IMR-90 (cell line): ENCODE results near the gene FMO5. TPM values are rescaled to one million over a fixed set of nuclear protein-coding genes. Genes with fewer than 3 reads are reported as not detected.

Experiments
- ATAC-seq: fragments of 200-7000 bp; cut with Tn5 transposase; 2 replicates; pipeline ENCODE4 v1.9.1; 2020; ENCODE audit warnings: low read depth, mild to moderate bottlenecking, moderate library complexity
- BruUV-seq: library from RNA; stranded (reverse); fragments of 400-500 nt; replicated peaks from 2 replicates; lab custom pipeline; 2021; lab: Mats Ljungman, UMichigan
- CTCF ChIA-PET: fragments of 300-600 bp; formaldehyde crosslinking; extraction: SDS; loops from one replicate; lab custom pipeline; 2021; ENCODE audit warnings: antibody characterized with exemption; lab: Yijun Ruan, JAX
- POLR2A ChIA-PET: fragments of 300-600 bp; sonication (Branson Sonifier 250); formaldehyde crosslinking; loops from one replicate; lab custom pipeline; 2022; ENCODE audit warnings: antibody characterized with exemption; ENCODE audit not compliant: unreplicated experiment; lab: Charles Lee
- DNase-seq: peaks from one replicate; pipeline ENCODE4 v3.0.0; 2013
- H2AFZ ChIP-seq: replicated peaks from 2 replicates; pipeline ENCODE3; 2013; ENCODE audit warnings: low read length, mild to moderate bottlenecking; ENCODE audit not compliant: poor library complexity
- H2AK5ac ChIP-seq: 2 replicates; pipeline ENCODE4 v1.6.1; 2013; ENCODE audit warnings: low read depth, low read length, inconsistent platforms
- H2AK9ac ChIP-seq: replicated peaks from 2 replicates; pipeline ENCODE3; 2013; ENCODE audit warnings: mild to moderate bottlenecking, low read depth, low read length, moderate library complexity; ENCODE audit not compliant: poor library complexity
- H2BK120ac ChIP-seq: 2 replicates; pipeline ENCODE4 v1.6.1; 2013; ENCODE audit warnings: low read depth, low read length, inconsistent platforms
- H2BK15ac ChIP-seq: 3 replicates; pipeline ENCODE4 v1.6.1; 2013; ENCODE audit warnings: low read depth, low read length, inconsistent platforms
- H2BK20ac ChIP-seq: 2 replicates; pipeline ENCODE4 v1.6.1; 2013; ENCODE audit warnings: low read depth, mild to moderate bottlenecking, inconsistent platforms, low read length, moderate library complexity
- H2BK5ac ChIP-seq: 2 replicates; pipeline ENCODE4 v1.6.1; 2013; ENCODE audit warnings: mild to moderate bottlenecking, low read depth, low read length, inconsistent platforms; ENCODE audit not compliant: poor library complexity, severe bottlenecking
- H3K14ac ChIP-seq: replicated peaks from 2 replicates; pipeline ENCODE4 v1.6.1; 2013; ENCODE audit warnings: low read depth, low read length, inconsistent platforms
- H3K18ac ChIP-seq: 2 replicates; pipeline ENCODE4 v1.6.1; 2013; ENCODE audit warnings: low read depth, low read length, control low read depth
- H3K23ac ChIP-seq: 2 replicates; pipeline ENCODE4 v1.6.1; 2013; ENCODE audit warnings: low read depth, low read length, inconsistent platforms
- H3K27ac ChIP-seq: 2 replicates; pipeline ENCODE4 v1.5.1; 2013; ENCODE audit warnings: mild to moderate bottlenecking, control low read depth, low read length; ENCODE audit not compliant: insufficient read depth
- H3K27me3 ChIP-seq: 2 replicates; pipeline ENCODE4 v1.6.1; 2013; ENCODE audit warnings: low read length; ENCODE audit not compliant: control insufficient read depth, insufficient read depth
- H3K36me3 ChIP-seq: 2 replicates; pipeline ENCODE4 v1.6.1; 2013; ENCODE audit warnings: low read length, mixed read lengths; ENCODE audit not compliant: control insufficient read depth, insufficient read depth
- H3K4ac ChIP-seq: 2 replicates; pipeline ENCODE4 v1.6.1; 2013; ENCODE audit warnings: low read depth, low read length, inconsistent platforms
- H3K4me1 ChIP-seq: 2 replicates; pipeline ENCODE4 v1.6.1; 2013; ENCODE audit warnings: low read length, mixed read lengths; ENCODE audit not compliant: control insufficient read depth, insufficient read depth
- H3K4me2 ChIP-seq: 2 replicates; pipeline ENCODE4 v1.6.1; 2013; ENCODE audit warnings: low read depth, mild to moderate bottlenecking, control low read depth, low read length, moderate library complexity
- H3K4me3 ChIP-seq: 2 replicates; pipeline ENCODE4 v1.5.1; 2013; ENCODE audit warnings: low read depth, mild to moderate bottlenecking, control low read depth, low read length, moderate library complexity; ENCODE audit not compliant: insufficient read depth
- H3K56ac ChIP-seq: 2 replicates; pipeline ENCODE4 v1.6.1; 2013; ENCODE audit warnings: low read length, inconsistent platforms; ENCODE audit not compliant: insufficient read depth; ENCODE audit errors: extremely low read depth
- H3K79me1 ChIP-seq, 2 experiments: 2 replicates each; pipeline ENCODE4 v1.6.1; 2013; ENCODE audit warnings: low read length in 2 of 2, inconsistent platforms in 1 of 2, low read depth in 1 of 2
- H3K9ac ChIP-seq: 2 replicates; pipeline ENCODE4 v1.6.1; 2013; ENCODE audit warnings: low read depth, low read length, control low read depth
- H3K9me1 ChIP-seq: 2 replicates; pipeline ENCODE4 v1.6.1; 2013; ENCODE audit warnings: low read length, inconsistent platforms; ENCODE audit not compliant: insufficient read depth
- H3K9me3 ChIP-seq: 2 replicates; pipeline ENCODE4 v1.6.1; 2013; ENCODE audit warnings: low read length; ENCODE audit not compliant: control insufficient read depth, insufficient read depth
- H4K20me1 ChIP-seq: 2 replicates; pipeline ENCODE4 v1.6.1; 2013; ENCODE audit warnings: low read length, inconsistent platforms; ENCODE audit not compliant: insufficient read depth
- H4K5ac ChIP-seq: 2 replicates; pipeline ENCODE4 v1.6.1; 2013; ENCODE audit warnings: mild to moderate bottlenecking, low read depth, low read length, control low read depth
- H4K8ac ChIP-seq, 2 experiments: 2 replicates each; pipeline ENCODE4 v1.6.1; 2013; ENCODE audit warnings: low read depth in 2 of 2, low read length in 2 of 2, control low read depth in 1 of 2, inconsistent platforms in 1 of 2
- H4K91ac ChIP-seq: 2 replicates; pipeline ENCODE4 v1.6.1; 2013; ENCODE audit warnings: low read depth, low read length, inconsistent platforms; ENCODE audit not compliant: insufficient read depth
- BHLHE40 ChIP-seq: fragments of 150-350 bp; IDR thresholded peaks from 2 replicates; pipeline ENCODE4 v1.6.1; 2016; ENCODE audit warnings: mild to moderate bottlenecking, low read depth, low read length
- CEBPB ChIP-seq: IDR thresholded peaks from 2 replicates; pipeline ENCODE4 v1.6.1; 2012; ENCODE audit warnings: low read depth, low read length, improper control_type of control experiment
- FOS ChIP-seq: fragments of 150-350 bp; IDR thresholded peaks from 2 replicates; pipeline ENCODE4 v1.6.1; 2016; ENCODE audit warnings: low read depth, low read length
- MAZ ChIP-seq: IDR thresholded peaks from 2 replicates; pipeline ENCODE4 v1.6.1; 2012; ENCODE audit warnings: low read depth, mild to moderate bottlenecking, low read length, improper control_type of control experiment, moderate library complexity, borderline replicate concordance
- MXI1 ChIP-seq: IDR thresholded peaks from 2 replicates; pipeline ENCODE4 v1.6.1; 2012; ENCODE audit warnings: low read depth, mild to moderate bottlenecking, low read length, moderate library complexity, borderline replicate concordance
- RAD21 ChIP-seq: IDR thresholded peaks from 2 replicates; pipeline ENCODE4 v1.6.1; 2012; ENCODE audit warnings: low read length, improper control_type of control experiment
- RCOR1 ChIP-seq: IDR thresholded peaks from 2 replicates; pipeline ENCODE4 v1.6.1; 2012; ENCODE audit warnings: mild to moderate bottlenecking, low read length, improper control_type of control experiment; ENCODE audit not compliant: insufficient replicate concordance
- SMC3 ChIP-seq: fragments of 150-350 bp; IDR thresholded peaks from 2 replicates; pipeline ENCODE4 v1.6.1; 2016; ENCODE audit warnings: low read depth, mild to moderate bottlenecking, antibody characterized with exemption, low read length, moderate library complexity
- WGBS, 2 experiments: methylation state at CpG; one replicate each; pipeline versions ENCODE4 v1.1.5 to v1.1.7; 2013; ENCODE audit warnings: missing lambda C conversion rate in 2 of 2; ENCODE audit not compliant: insufficient read length in 1 of 2; ENCODE audit errors: extremely low coverage in 2 of 2; 5-methylcytosine and 5-hydroxymethylcytosine counted together
- dilution Hi-C: fragments of 300-500 bp; cut with HindIII; formaldehyde crosslinking; loops from one replicate; pipeline ENCODE4 v1.14.3; 2018; ENCODE audit warnings: low sequenced_read_pairs; ENCODE audit not compliant: unreplicated experiment
- in situ Hi-C: fragments of 300-500 bp; cut with MboI; formaldehyde crosslinking; loops from 3 replicates; pipeline ENCODE4 v1.14.3; 2019; ENCODE audit warnings: low sequenced_read_pairs, inconsistent platforms, mixed read lengths
- intact Hi-C: fragments of 100-400 bp; cut with micrococcal nuclease; formaldehyde crosslinking; loops from 2 replicates; pipeline ENCODE4 v1.10.0; 2022
- polyA plus RNA-seq, 3 experiments: library from polyadenylated mRNA; depleted of rRNA; stranded (reverse); fragments of >200 nt; gene quantifications; 2 replicates each; pipeline ENCODE4 v1.2.3, GENCODE V29; 2012; ENCODE audit warnings: low replicate concordance in 1 of 3
- total RNA-seq: library from RNA; depleted of rRNA; stranded (reverse); fragments of >200 nt; gene quantifications from 2 replicates; pipeline ENCODE4 v1.2.3, GENCODE V29; 2012
- TF ChIP-seq, protein P1 (sequence below): conservative IDR thresholded peaks from 2 replicates; pipeline ENCODE4 v1.5.1; 2012; ENCODE audit warnings: mild to moderate bottlenecking, low read depth, low read length, improper control_type of control experiment
- TF ChIP-seq, protein P2 (sequence below): fragments of 150-350 bp; IDR thresholded peaks from 2 replicates; pipeline ENCODE4 v1.6.1; 2017; ENCODE audit warnings: mild to moderate bottlenecking, antibody characterized with exemption, low read length, low read depth

FMO5 gene
- total and polyA plus RNA-seq, 2 of the 4 experiments (the other 2 are of a cell fraction) = 0.36 to 0.51 TPM

GRCh38 chr1:147273409-147274336, 48.5 kb upstream of the FMO5 start:
- Histone ChIP-seq H2BK15ac (no peak overlapping the region; the same call in 2 of the 3 replicates), H4K8ac (peak overlapping the region in 1 of 2 experiments; percentile 66; a peak in 1 of 4 replicates), H3K27me3 (no peaks in the 10 kb centered on the region), H3K14ac (no peak overlapping the region; the same call in 1 of the 2 replicates), H3K4ac (peak overlapping the region; percentile 68; the same call in 1 of the 2 replicates), H3K23ac (0 out of 2 replicates have a peak overlapping the region, but pooled peaks have one; percentile 82), H3K9ac (no peak overlapping the region), H4K20me1 (no peaks in the 10 kb centered on the region), H3K36me3 (peaks cover 19% of the 10 kb centered on the region), H3K27ac (peak overlapping the region; percentile 51; the same call in 1 of the 2 replicates), H3K4me3 (no peak overlapping the region), H2BK120ac (peak overlapping the region; percentile 84), H3K56ac (peak overlapping the region; percentile 42; the same call in 1 of the 2 replicates), H3K79me1 (no peaks in the 10 kb centered on the region; a peak in 1 of 4 replicates), H2BK5ac (peak overlapping the region; percentile 84), H3K9me1 (peaks cover 3% of the 10 kb centered on the region; the same call in 1 of the 2 replicates), H2AFZ (no peak overlapping the region), H4K5ac (peak overlapping the region; percentile 42), H3K9me3 (no peaks in the 10 kb centered on the region), H4K91ac (peak overlapping the region; percentile 78; the same call in 1 of the 2 replicates), H3K18ac (peak overlapping the region; percentile 80; the same call in 1 of the 2 replicates), H2AK5ac (no peak overlapping the region), H3K4me1 (peaks cover 6% of the 10 kb centered on the region), H3K4me2 (peak overlapping the region; percentile 93; the same call in 1 of the 2 replicates), H2BK20ac (0 out of 2 replicates have a peak overlapping the region, but pooled peaks have one; percentile 80), H2AK9ac (no peak overlapping the region)
- ATAC-seq (peak; percentile 90), DNase-seq (peak; percentile 87)
- no TSS peak for BruUV-seq
- dilution Hi-C loops (no loop called here), intact Hi-C loops (loop anchor here (1.0 to 5.0 kb wide), 5 partner anchors 19 to 619 kb away; no protein-coding TSS in a partner anchor), in situ Hi-C loops (loop anchor here (10.0 kb wide), 1 partner anchor 361 kb away; no protein-coding TSS in a partner anchor)
- ChIA-PET CTCF (interaction anchor here (1.1 to 2.3 kb wide), 4 partner anchors 9 to 116 kb away, joined by 3 to 15 read pairs (median 4); no protein-coding TSS in a partner anchor), POLR2A (interaction anchor here (1.0 kb wide), 1 partner anchor 116 kb away, joined by 5 read pairs; no protein-coding TSS in a partner anchor)
- TF ChIP-seq MAZ (no peak), CEBPB (peak; percentile 87), MXI1 (peak; percentile 64; the same call in 1 of the 2 replicates), RAD21 (peak; percentile 73), SMC3 (peak; percentile 54), RCOR1 (no peak), FOS (peak; percentile 81; the same call in 1 of the 2 replicates), BHLHE40 (no peak)
- TF ChIP-seq, protein P1, sequence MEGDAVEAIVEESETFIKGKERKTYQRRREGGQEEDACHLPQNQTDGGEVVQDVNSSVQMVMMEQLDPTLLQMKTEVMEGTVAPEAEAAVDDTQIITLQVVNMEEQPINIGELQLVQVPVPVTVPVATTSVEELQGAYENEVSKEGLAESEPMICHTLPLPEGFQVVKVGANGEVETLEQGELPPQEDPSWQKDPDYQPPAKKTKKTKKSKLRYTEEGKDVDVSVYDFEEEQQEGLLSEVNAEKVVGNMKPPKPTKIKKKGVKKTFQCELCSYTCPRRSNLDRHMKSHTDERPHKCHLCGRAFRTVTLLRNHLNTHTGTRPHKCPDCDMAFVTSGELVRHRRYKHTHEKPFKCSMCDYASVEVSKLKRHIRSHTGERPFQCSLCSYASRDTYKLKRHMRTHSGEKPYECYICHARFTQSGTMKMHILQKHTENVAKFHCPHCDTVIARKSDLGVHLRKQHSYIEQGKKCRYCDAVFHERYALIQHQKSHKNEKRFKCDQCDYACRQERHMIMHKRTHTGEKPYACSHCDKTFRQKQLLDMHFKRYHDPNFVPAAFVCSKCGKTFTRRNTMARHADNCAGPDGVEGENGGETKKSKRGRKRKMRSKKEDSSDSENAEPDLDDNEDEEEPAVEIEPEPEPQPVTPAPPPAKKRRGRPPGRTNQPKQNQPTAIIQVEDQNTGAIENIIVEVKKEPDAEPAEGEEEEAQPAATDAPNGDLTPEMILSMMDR = peak; percentile 59
- TF ChIP-seq, protein P2, sequence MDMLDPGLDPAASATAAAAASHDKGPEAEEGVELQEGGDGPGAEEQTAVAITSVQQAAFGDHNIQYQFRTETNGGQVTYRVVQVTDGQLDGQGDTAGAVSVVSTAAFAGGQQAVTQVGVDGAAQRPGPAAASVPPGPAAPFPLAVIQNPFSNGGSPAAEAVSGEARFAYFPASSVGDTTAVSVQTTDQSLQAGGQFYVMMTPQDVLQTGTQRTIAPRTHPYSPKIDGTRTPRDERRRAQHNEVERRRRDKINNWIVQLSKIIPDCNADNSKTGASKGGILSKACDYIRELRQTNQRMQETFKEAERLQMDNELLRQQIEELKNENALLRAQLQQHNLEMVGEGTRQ = peak; percentile 50; the same call in 1 of the 2 replicates
- WGBS, 2 experiments = no CpG with 5 or more reads among the region's 6 CpGs
